MCF 10A (cell line): ENCODE data around the gene TRPC4AP. TPM values are rescaled to one million over a fixed set of nuclear protein-coding genes. Genes with fewer than 3 reads are reported as not detected.

Source experiments
- BruUV-seq: library from RNA; stranded (reverse); fragments of 400-500 nt; replicated peaks from 2 replicates; lab custom pipeline; 2021; lab: Mats Ljungman, UMichigan
- CTCF ChIA-PET: fragments of 300-600 bp; sonication (Branson Sonifier 250); formaldehyde crosslinking; extraction: SDS; loops from one replicate; lab custom pipeline; 2021; ENCODE audit warnings: antibody characterized with exemption, inconsistent platforms; lab: Yijun Ruan, JAX
- POLR2A ChIA-PET: fragments of 300-600, 350-650 bp; sonication (Branson Sonifier 250); formaldehyde crosslinking; extraction: SDS; loops from one replicate; lab custom pipeline; 2020; ENCODE audit warnings: antibody characterized with exemption, inconsistent platforms; lab: Yijun Ruan, JAX
- DNase-seq: peaks from one replicate; pipeline ENCODE4 v3.0.0-alpha.2; 2018; ENCODE audit not compliant: unreplicated experiment
- H3K27ac Mint-ChIP-seq: one replicate; pipeline ENCODE4 v1.8.0; 2022; ENCODE audit warnings: mild to moderate bottlenecking, low read depth, mixed read lengths; ENCODE audit not compliant: unreplicated experiment
- H3K27me3 Mint-ChIP-seq: one replicate; pipeline ENCODE4 v1.8.0; 2022; ENCODE audit warnings: mixed read lengths; ENCODE audit not compliant: insufficient read depth, unreplicated experiment
- H3K36me3 Mint-ChIP-seq: one replicate; pipeline ENCODE4 v1.8.0; 2022; ENCODE audit warnings: mild to moderate bottlenecking, moderate library complexity, mixed read lengths; ENCODE audit not compliant: insufficient read depth, unreplicated experiment
- H3K4me1 Mint-ChIP-seq: one replicate; pipeline ENCODE4 v1.8.0; 2022; ENCODE audit warnings: mixed read lengths; ENCODE audit not compliant: insufficient read depth, unreplicated experiment
- H3K4me3 Mint-ChIP-seq: one replicate; pipeline ENCODE4 v1.8.0; 2022; ENCODE audit warnings: mild to moderate bottlenecking, moderate library complexity, mixed read lengths; ENCODE audit not compliant: unreplicated experiment
- H3K9me3 Mint-ChIP-seq: one replicate; pipeline ENCODE4 v1.8.0; 2022; ENCODE audit warnings: mixed read lengths; ENCODE audit not compliant: unreplicated experiment
- CTCF ChIP-seq: fragments of 200-600 bp; IDR thresholded peaks from one replicate; pipeline ENCODE4 v1.8.0; 2022; ENCODE audit warnings: antibody characterized with exemption, mild to moderate bottlenecking; ENCODE audit not compliant: unreplicated experiment
- intact Hi-C: fragments of 100-400 bp; cut with micrococcal nuclease; formaldehyde crosslinking; loops from 2 replicates; pipeline ENCODE4 v1.14.1; 2022
- total RNA-seq: library from RNA; stranded (reverse); gene quantifications from 2 replicates; pipeline ENCODE4 v1.2.3, GENCODE V29; 2022

Gene TRPC4AP
- total RNA-seq, 1 experiment from 2014 or later = 51.8 TPM

- ChIA-PET POLR2A (no interaction called here), CTCF (interaction anchor here (0.7 kb wide), 2 partner anchors 37 to 180 kb away, joined by 3 read pairs; no protein-coding TSS in a partner anchor)
- TF ChIP-seq CTCF = no peak
- Mint-ChIP-seq H3K9me3 (peaks cover 9% of the 10 kb centered on the region), H3K36me3 (peaks cover 48% of the 10 kb centered on the region), H3K4me1 (no peaks in the 10 kb centered on the region), H3K4me3 (no peak overlapping the region), H3K27me3 (no peaks in the 10 kb centered on the region), H3K27ac (no peak overlapping the region)
- intact Hi-C loops = no loop called here
- no peak for DNase-seq
- BruUV-seq = no TSS peak
These were observed 33.0 kb downstream of the TRPC4AP start for GRCh38 chr20:35059612-35060011.

DNA sequence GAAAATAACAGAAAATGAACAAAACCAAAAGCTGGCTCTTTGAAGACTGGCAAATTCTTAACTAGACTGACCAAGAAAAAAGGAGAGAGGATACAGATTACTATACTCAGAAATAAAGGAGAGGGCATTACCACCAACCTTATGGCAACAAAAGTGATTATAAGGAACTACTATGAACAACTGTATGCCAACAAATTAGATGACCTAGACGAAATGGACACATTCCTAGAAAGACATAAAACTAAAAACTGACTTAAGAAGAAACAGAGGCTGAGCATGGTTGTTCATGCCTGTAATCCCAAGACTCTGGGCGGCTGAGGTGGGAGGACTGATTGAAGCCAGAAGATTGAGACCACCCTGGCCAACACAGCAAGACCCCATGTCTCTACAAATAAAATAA lies 33.5 kb downstream of the TRPC4AP start:
- TF ChIP-seq CTCF = no peak
- DNase-seq = no peak
- no peak overlapping the region for H3K4me3 Mint-ChIP-seq
- no peaks in the 10 kb centered on the region for H3K27me3 Mint-ChIP-seq
- ChIA-PET CTCF (interaction anchor here (0.7 kb wide), 2 partner anchors 37 to 180 kb away, joined by 3 read pairs; no protein-coding TSS in a partner anchor), POLR2A (no interaction called here)
- H3K9me3 Mint-ChIP-seq = peaks cover 9% of the 10 kb centered on the region
- peaks cover 53% of the 10 kb centered on the region for H3K36me3 Mint-ChIP-seq
- H3K4me1 Mint-ChIP-seq = no peaks in the 10 kb centered on the region
- BruUV-seq = no TSS peak
- intact Hi-C loops = no loop called here
- no peak overlapping the region for H3K27ac Mint-ChIP-seq

- no peak overlapping the region for H3K27ac Mint-ChIP-seq
- no TSS peak for BruUV-seq
- POLR2A ChIA-PET = interaction anchor here (0.7 to 1.4 kb wide), 2 partner anchors 11 to 63 kb away, joined by 3 read pairs; no protein-coding TSS in a partner anchor
These were observed 36.9 kb downstream of the TRPC4AP start for GRCh38 chr20:35055445-35056276.

More at GRCh38 chr20:35055445-35056276, 36.9 kb downstream of the TRPC4AP start:
- CTCF ChIA-PET = interaction anchor here (0.6 to 0.9 kb wide), 3 partner anchors 37 to 183 kb away, joined by 3 to 4 read pairs (median 4); partner anchors contain the start of gene GGT7
- Mint-ChIP-seq H3K36me3 (peaks cover 43% of the 10 kb centered on the region), H3K4me1 (no peaks in the 10 kb centered on the region), H3K4me3 (no peak overlapping the region), H3K27me3 (no peaks in the 10 kb centered on the region), H3K9me3 (peaks cover 9% of the 10 kb centered on the region)
- DNase-seq = no peak
- TF ChIP-seq CTCF = no peak
- intact Hi-C loops = no loop called here
